Amniotic stem cell (primary cell): ENCODE data around the gene PDHB.
"Not testable (repeated sequence)": the region's sequence is repeated elsewhere in the genome, so short reads cannot be mapped to it uniquely, and the experiment has no call there.

Experiments
- DNase-seq: peaks from one replicate; lab custom pipeline; 2025; lab: John Stamatoyannopoulos, UW

PDHB gene

GRCh38 chr3:58433400-58434167 lies at the start of gene PDHB:
TSS of gene PDHB (minus strand) at chr3:58433832. CDS start at chr3:58433809, 23 bp downstream.
- peak; percentile 71 for DNase-seq

- no peak for DNase-seq
These were observed 49.4 kb upstream of the PDHB start for GRCh38 chr3:58482917-58483636.

GRCh38 chr3:58480309-58480708 lies 46.7 kb upstream of the PDHB start:
- no peak for DNase-seq

GRCh38 chr3:58478781-58479180 lies 45.1 kb upstream of the PDHB start:
- no peak for DNase-seq

- no peak for DNase-seq
These were observed 41.4 kb upstream of the PDHB start for GRCh38 chr3:58474967-58475578.

GRCh38 chr3:58474348-58474911 lies 40.8 kb upstream of the PDHB start:
- DNase-seq = no peak

- no peak for DNase-seq
These were observed 39.6 kb upstream of the PDHB start for GRCh38 chr3:58473275-58473674.

- peak; percentile 35 for DNase-seq
These were observed 37.6 kb upstream of the PDHB start for GRCh38 chr3:58471025-58471887.

GRCh38 chr3:58470363-58471024 lies 36.9 kb upstream of the PDHB start:
- DNase-seq = no peak

GRCh38 chr3:58469096-58469495 lies 35.5 kb upstream of the PDHB start:
- DNase-seq = no peak

- no peak for DNase-seq
These were observed 33.4 kb upstream of the PDHB start for GRCh38 chr3:58466899-58467563.

GRCh38 chr3:58464866-58465265 lies 31.2 kb upstream of the PDHB start:
- no peak for DNase-seq

- no peak for DNase-seq
These were observed 30.3 kb upstream of the PDHB start for GRCh38 chr3:58463942-58464271.

GRCh38 chr3:58463181-58463941 lies 29.7 kb upstream of the PDHB start:
- peak; percentile 52 for DNase-seq

- DNase-seq = no peak
These were observed 29.2 kb upstream of the PDHB start for GRCh38 chr3:58462829-58463180.

GRCh38 chr3:58459160-58459559 lies 25.5 kb upstream of the PDHB start:
- no peak for DNase-seq

GRCh38 chr3:58452176-58452575 lies 18.5 kb upstream of the PDHB start:
- no peak for DNase-seq

GRCh38 chr3:58441514-58442450 lies 8.2 kb upstream of the PDHB start:
- no peak for DNase-seq

- not testable (repeated sequence) for DNase-seq
These were observed 7.3 kb upstream of the PDHB start for GRCh38 chr3:58440996-58441355.
